Measurements from ENCODE around the gene SCLY.

The SCLY gene

GRCh38 chr2:238140721-238141540 is 80.1 kb downstream of the SCLY start:
- Mint-ChIP-seq H3K4me1 (peaks cover 24% of the 10 kb centered on the region), H3K9me3 (no peaks in the 10 kb centered on the region), H3K4me3 (no peak overlapping the region), H3K27ac (no peak overlapping the region), H3K36me3 (no peaks in the 10 kb centered on the region), H3K27me3 (peaks cover 1% of the 10 kb centered on the region)
- DNase-seq (ENCODE audit: low spot score in 2 of 2) (no peak), ATAC-seq (ENCODE audit: low read depth) (no peak)

GRCh38 chr2:238141541-238142318 is 80.9 kb downstream of the SCLY start:
- Mint-ChIP-seq H3K4me3 (no peak overlapping the region), H3K27ac (no peak overlapping the region), H3K36me3 (no peaks in the 10 kb centered on the region), H3K4me1 (peaks cover 21% of the 10 kb centered on the region), H3K9me3 (no peaks in the 10 kb centered on the region), H3K27me3 (peaks cover 1% of the 10 kb centered on the region)
- DNase-seq (ENCODE audit: low spot score in 2 of 2) (no peak), ATAC-seq (ENCODE audit: low read depth) (no peak)

- DNase-seq (ENCODE audit: low spot score in 2 of 2) (no peak), ATAC-seq (ENCODE audit: low read depth) (no peak)
- H3K9me3 Mint-ChIP-seq: no peaks in the 10 kb centered on the region
- peaks cover 1% of the 10 kb centered on the region for H3K27me3 Mint-ChIP-seq
- H3K4me3 Mint-ChIP-seq: no peak overlapping the region
- H3K4me1 Mint-ChIP-seq: peaks cover 19% of the 10 kb centered on the region
- no peaks in the 10 kb centered on the region for H3K36me3 Mint-ChIP-seq
- H3K27ac Mint-ChIP-seq: no peak overlapping the region
Measured at GRCh38 chr2:238142382-238143205, 81.8 kb downstream of the SCLY start.

- H3K4me1 Mint-ChIP-seq: peaks cover 13% of the 10 kb centered on the region
- no peaks in the 10 kb centered on the region for H3K36me3 Mint-ChIP-seq
- no peak for ATAC-seq (ENCODE audit: low read depth)
- no peak overlapping the region for H3K27ac Mint-ChIP-seq
- peaks cover 1% of the 10 kb centered on the region for H3K27me3 Mint-ChIP-seq
- DNase-seq (ENCODE audit: low spot score in 2 of 2): no peak
- no peak overlapping the region for H3K4me3 Mint-ChIP-seq
- no peaks in the 10 kb centered on the region for H3K9me3 Mint-ChIP-seq
Measured at GRCh38 chr2:238143239-238143951, 82.6 kb downstream of the SCLY start.

GRCh38 chr2:238144262-238144661 is 83.5 kb downstream of the SCLY start:
- Mint-ChIP-seq H3K36me3 (no peaks in the 10 kb centered on the region), H3K27ac (no peak overlapping the region), H3K4me3 (no peak overlapping the region), H3K9me3 (no peaks in the 10 kb centered on the region), H3K4me1 (peaks cover 10% of the 10 kb centered on the region), H3K27me3 (peaks cover 1% of the 10 kb centered on the region)
- ATAC-seq (ENCODE audit: low read depth) (no peak), DNase-seq (ENCODE audit: low spot score in 2 of 2) (no peak)

- no peak overlapping the region for H3K4me3 Mint-ChIP-seq
- peaks cover 8% of the 10 kb centered on the region for H3K4me1 Mint-ChIP-seq
- no peak overlapping the region for H3K27ac Mint-ChIP-seq
- H3K27me3 Mint-ChIP-seq: peaks cover 1% of the 10 kb centered on the region
- H3K9me3 Mint-ChIP-seq: no peaks in the 10 kb centered on the region
- H3K36me3 Mint-ChIP-seq: no peaks in the 10 kb centered on the region
- ATAC-seq (ENCODE audit: low read depth) (no peak), DNase-seq (ENCODE audit: low spot score in 2 of 2) (no peak)
Measured at GRCh38 chr2:238145046-238145445, 84.2 kb downstream of the SCLY start.

GRCh38 chr2:238145851-238146250 is 85.0 kb downstream of the SCLY start:
- H3K27me3 Mint-ChIP-seq: peaks cover 1% of the 10 kb centered on the region
- no peak overlapping the region for H3K27ac Mint-ChIP-seq
- H3K4me1 Mint-ChIP-seq: peaks cover 8% of the 10 kb centered on the region
- no peak for ATAC-seq (ENCODE audit: low read depth)
- no peak for DNase-seq (ENCODE audit: low spot score in 2 of 2)
- no peaks in the 10 kb centered on the region for H3K9me3 Mint-ChIP-seq
- no peak overlapping the region for H3K4me3 Mint-ChIP-seq
- no peaks in the 10 kb centered on the region for H3K36me3 Mint-ChIP-seq

GRCh38 chr2:238146884-238147544 is 86.2 kb downstream of the SCLY start:
- no peak for ATAC-seq (ENCODE audit: low read depth)
- no peak for DNase-seq (ENCODE audit: low spot score in 2 of 2)
- Mint-ChIP-seq H3K4me3 (no peak overlapping the region), H3K27me3 (peaks cover 1% of the 10 kb centered on the region), H3K36me3 (no peaks in the 10 kb centered on the region), H3K4me1 (peaks cover 3% of the 10 kb centered on the region), H3K9me3 (no peaks in the 10 kb centered on the region), H3K27ac (no peak overlapping the region)

GRCh38 chr2:238148981-238149380 is 88.2 kb downstream of the SCLY start:
- DNase-seq (ENCODE audit: low spot score in 2 of 2): no peak
- no peak overlapping the region for H3K4me3 Mint-ChIP-seq
- H3K27ac Mint-ChIP-seq: no peak overlapping the region

More at GRCh38 chr2:238148981-238149380, 88.2 kb downstream of the SCLY start:
- no peak for ATAC-seq (ENCODE audit: low read depth)
- Mint-ChIP-seq H3K27me3 (peaks cover 1% of the 10 kb centered on the region), H3K36me3 (no peaks in the 10 kb centered on the region), H3K9me3 (no peaks in the 10 kb centered on the region), H3K4me1 (peaks cover 3% of the 10 kb centered on the region)

Data from memory B cell (primary cell).